ENCODE data around the gene STRN3. TPM values are rescaled to one million over a fixed set of nuclear protein-coding genes. Genes with fewer than 3 reads are reported as not detected.

The STRN3 gene
- total RNA-seq, 2 experiments from 2014 or later, result 21.8 to 24.1 TPM

Small RNAs within 50 kb of the gene (microRNA-seq; reads per million reads assigned to microRNA genes)
- gene MIR624, result 49.1 reads per million, percentile 46 among the genes with 10 or more reads in this experiment

Other genes with a start within 250 kb of the STRN3 start
- 1 to 10 TPM; 2.2 to 2.8 TPM for gene COCH, start 151.8 kb downstream of the STRN3 start, total RNA-seq
- gene AP4S1, start 730 bp downstream of the STRN3 start, total RNA-seq, result 10 to 100 TPM in 1 of 2 experiments, 1 to 10 TPM in 1; 8.9 to 10.2 TPM
- gene HECTD1, start 181.4 kb upstream of the STRN3 start, total RNA-seq, result 100 to 1,000 TPM; 105 to 117 TPM